AG04449 (cell line): ENCODE measurements around the gene RELT.

ENCODE experiments used
- CTCF ChIA-PET: fragments of 350-600 bp; formaldehyde crosslinking; extraction: SDS; loops from one replicate; lab custom pipeline; 2021; ENCODE audit warnings: antibody characterized with exemption; lab: Yijun Ruan, JAX
- POLR2A ChIA-PET: fragments of 400-600, 350-600 bp; formaldehyde crosslinking; extraction: SDS; loops from one replicate; lab custom pipeline; 2020; ENCODE audit warnings: antibody characterized with exemption, inconsistent platforms; lab: Yijun Ruan, JAX
- DNase-seq: peaks from one replicate; pipeline ENCODE4 v3.0.0-alpha.2; 2010; ENCODE audit warnings: low read depth, low spot score
- H3K4me3 ChIP-seq: 2 replicates; pipeline ENCODE4 v1.5.1; 2011; ENCODE audit warnings: low read depth, mild to moderate bottlenecking, control low read depth, low read length
- CTCF ChIP-seq: IDR thresholded peaks from one replicate; pipeline ENCODE4 v1.5.1; 2011; ENCODE audit warnings: mild to moderate bottlenecking, moderate library complexity, low read length, control low read depth, inconsistent platforms; ENCODE audit not compliant: insufficient read depth; ENCODE audit errors: missing control alignments

The RELT gene

GRCh38 chr11:73389134-73389525 lies 12.9 kb downstream of the RELT start:
- ChIA-PET POLR2A (no interaction called here), CTCF (interaction anchor here (1.2 to 8.2 kb wide), 8 partner anchors 10 to 272 kb away, joined by 3 to 79 read pairs (median 8); partner anchors contain the start of gene RELT)
- no peak for DNase-seq
- no peak overlapping the region for H3K4me3 ChIP-seq
- no peak for TF ChIP-seq CTCF

GRCh38 chr11:73389916-73390315 lies 13.7 kb downstream of the RELT start:
- ChIA-PET POLR2A (no interaction called here), CTCF (interaction anchor here (1.2 to 8.2 kb wide), 7 partner anchors 10 to 271 kb away, joined by 4 to 79 read pairs (median 8); partner anchors contain the start of gene RELT)
- no peak for TF ChIP-seq CTCF
- DNase-seq = no peak
- no peak overlapping the region for H3K4me3 ChIP-seq

- POLR2A ChIA-PET = no interaction called here
- H3K4me3 ChIP-seq = no peak overlapping the region
- CTCF ChIA-PET = interaction anchor here (1.7 to 9.3 kb wide), 9 partner anchors 11 to 270 kb away, joined by 4 to 107 read pairs (median 20); partner anchors contain the start of gene RELT
- TF ChIP-seq CTCF = no peak
- no peak for DNase-seq
Observed at GRCh38 chr11:73390601-73391565, 14.7 kb downstream of the RELT start.

- TF ChIP-seq CTCF = no peak
- H3K4me3 ChIP-seq = no peak overlapping the region
- no peak for DNase-seq
- POLR2A ChIA-PET = no interaction called here
- CTCF ChIA-PET = interaction anchor here (0.7 to 9.3 kb wide), 10 partner anchors 12 to 270 kb away, joined by 3 to 107 read pairs (median 23); no protein-coding TSS in a partner anchor
Observed at GRCh38 chr11:73391665-73392064, 15.5 kb downstream of the RELT start.

GRCh38 chr11:73392108-73393010 lies 16.2 kb downstream of the RELT start:
- ChIA-PET POLR2A (no interaction called here), CTCF (interaction anchor here (0.6 to 9.3 kb wide), 33 partner anchors 7 to 273 kb away, joined by 3 to 107 read pairs (median 6); no protein-coding TSS in a partner anchor)
- H3K4me3 ChIP-seq = no peak overlapping the region
- TF ChIP-seq CTCF = no peak
- DNase-seq = no peak
